Measurements from ENCODE around the gene ANTXR1. TPM values are rescaled to one million over a fixed set of nuclear protein-coding genes. Genes with fewer than 3 reads are reported as not detected.

ANTXR1 gene
- total RNA-seq, 1 experiment from 2014 or later: 25.7 TPM

GRCh38 chr2:69183659-69184058 lies 170.7 kb downstream of the ANTXR1 start (continued):
- no peak for TF ChIP-seq REST (IDR thresholded peaks at IDR 0.05; ENCODE audit: low read depth)

DNA sequence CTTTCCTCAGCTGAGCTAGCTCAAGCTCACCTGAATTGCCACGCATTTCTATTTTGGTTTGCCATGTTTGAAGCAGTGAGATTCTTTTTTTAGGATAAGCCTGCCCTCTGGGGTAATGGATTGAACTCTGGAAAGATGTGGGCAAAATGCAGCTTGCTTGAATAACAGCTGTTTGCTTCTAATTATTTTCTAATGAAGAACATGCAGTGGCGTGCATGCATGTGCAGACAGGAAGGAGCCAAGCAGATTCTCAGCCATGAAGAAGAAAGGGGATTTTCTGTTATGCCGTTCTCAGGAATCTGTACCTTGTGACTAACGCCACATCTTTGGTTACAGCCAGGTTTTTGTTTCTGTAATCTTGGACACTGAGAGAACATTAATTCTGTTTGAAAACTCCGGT lies 171.2 kb downstream of the ANTXR1 start:
- Histone ChIP-seq H3K79me2 (ENCODE audit: insufficient read depth, low read length) (no peaks in the 10 kb centered on the region), H3K36me3 (ENCODE audit: control insufficient read depth in 1 of 2, insufficient read depth in 2 of 2, low read length in 2 of 2) (peaks cover 0 to 4% of the 10 kb centered on the region in 2 experiments; a peak in 1 of 4 replicates), H3K9me3 (ENCODE audit: control insufficient read depth in 1 of 2, insufficient read depth in 1 of 2, low read depth in 1 of 2, low read length in 2 of 2) (no peaks in the 10 kb centered on the region), H2AFZ (ENCODE audit: low read depth, low read length, poor library complexity, severe bottlenecking) (no peak overlapping the region), H3K9ac (ENCODE audit: low read length) (no peak overlapping the region), H3K27ac (ENCODE audit: low read depth, low read length) (no peak overlapping the region), H3K27me3 (ENCODE audit: insufficient read depth, low read length) (no peaks in the 10 kb centered on the region), H3K4me1 (ENCODE audit: control insufficient read depth in 1 of 2, insufficient read depth in 2 of 2, low read length in 2 of 2) (no peaks in the 10 kb centered on the region), H3K9me2 (ENCODE audit: insufficient read depth) (no peaks in the 10 kb centered on the region), H4K20me1 (ENCODE audit: insufficient read depth) (no peaks in the 10 kb centered on the region), H3K4me3 (replicated peaks in 1 of 2; ENCODE audit: low read depth in 1 of 2, low read length in 2 of 2) (no peak overlapping the region), H3K4me2 (ENCODE audit: low read length) (no peak overlapping the region)
- ChIA-PET POLR2A (no interaction called here), CTCF (no interaction called here), RAD21 (ENCODE audit: low non-redundant PET in 1 of 2, low total read pairs in 2 of 2, uncharacterized antibody in 2 of 2, unreplicated experiment in 2 of 2) (no interaction called here)
- intact Hi-C loops (cut with micrococcal nuclease): no loop called here
- DNase-seq (ENCODE audit: low read depth, low spot score) (no peak), ATAC-seq (no peak)
- no TSS peak for BruUV-seq (replicated peaks)
- TF ChIP-seq CTCF (IDR thresholded peaks at IDR 0.05 in 2 of 3, conservative IDR thresholded peaks at IDR 0.05 in 1 of 3; ENCODE audit: borderline replicate concordance in 1 of 3, insufficient read depth in 1 of 3, low read depth in 2 of 3, low read length in 2 of 3) (no peak), CBX3 (IDR thresholded peaks at IDR 0.05; ENCODE audit: low read depth) (no peak), MAX (IDR thresholded peaks at IDR 0.05) (no peak), SRF (IDR thresholded peaks at IDR 0.05; ENCODE audit: low read depth) (no peak), SIN3A (IDR thresholded peaks at IDR 0.05; ENCODE audit: low read depth) (no peak), ZNF274 (IDR thresholded peaks at IDR 0.05; ENCODE audit: low read depth, low read length) (no peak), ZBTB33 (IDR thresholded peaks at IDR 0.05; ENCODE audit: extremely low read depth, insufficient replicate concordance, low read length) (no peak), REST (IDR thresholded peaks at IDR 0.05; ENCODE audit: low read depth) (no peak), EGR1 (IDR thresholded peaks at IDR 0.05; ENCODE audit: low read depth) (no peak), CEBPB (IDR thresholded peaks at IDR 0.05; ENCODE audit: low read depth) (no peak), JUND (IDR thresholded peaks at IDR 0.05) (no peak), EZH2 (IDR thresholded peaks at IDR 0.05) (no peak), EZH2phosphoT487 (IDR thresholded peaks at IDR 0.05; ENCODE audit: borderline replicate concordance) (no peak)
- TF ChIP-seq, protein P1, sequence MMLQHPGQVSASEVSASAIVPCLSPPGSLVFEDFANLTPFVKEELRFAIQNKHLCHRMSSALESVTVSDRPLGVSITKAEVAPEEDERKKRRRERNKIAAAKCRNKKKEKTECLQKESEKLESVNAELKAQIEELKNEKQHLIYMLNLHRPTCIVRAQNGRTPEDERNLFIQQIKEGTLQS (IDR thresholded peaks at IDR 0.05): no peak

All from HCT116 (cell line).